BJ (cell line): ENCODE data around the gene PKLR. TPM values are rescaled to one million over a fixed set of nuclear protein-coding genes. Genes with fewer than 3 reads are reported as not detected.
"Not testable (repeated sequence)": the region's sequence is repeated elsewhere in the genome, so short reads cannot be mapped to it uniquely, and the experiment has no call there.

ENCODE experiments used
- CTCF ChIA-PET: fragments of 350-600 bp; formaldehyde crosslinking; extraction: SDS; loops from one replicate; lab custom pipeline; 2021; ENCODE audit warnings: antibody characterized with exemption, inconsistent platforms; lab: Yijun Ruan, JAX
- POLR2A ChIA-PET: fragments of 300-600 bp; sonication (Branson Sonifier 250); formaldehyde crosslinking; extraction: SDS; loops from one replicate; lab custom pipeline; 2021; ENCODE audit warnings: antibody characterized with exemption; lab: Charles Lee
- DNase-seq: peaks from one replicate; pipeline ENCODE4 v3.0.0-alpha.2; 2011; ENCODE audit warnings: low read depth
- H3K27me3 ChIP-seq: 2 replicates; pipeline ENCODE4 v1.6.0; 2011; ENCODE audit warnings: low read length; ENCODE audit not compliant: control insufficient read depth, insufficient read depth
- H3K36me3 ChIP-seq: 2 replicates; pipeline ENCODE4 v1.5.1; 2011; ENCODE audit warnings: low read length; ENCODE audit not compliant: control insufficient read depth, insufficient read depth
- H3K4me3 ChIP-seq: 2 replicates; pipeline ENCODE4 v1.5.1; 2011; ENCODE audit warnings: low read depth, mild to moderate bottlenecking, control low read depth, low read length
- CTCF ChIP-seq: IDR thresholded peaks from 2 replicates; pipeline ENCODE4 v1.5.1; 2011; ENCODE audit warnings: low read depth, mild to moderate bottlenecking, control low read depth, inconsistent platforms, low read length, moderate library complexity; ENCODE audit not compliant: insufficient read depth
- polyA plus RNA-seq: library from polyadenylated mRNA; depleted of rRNA; stranded (reverse); fragments of >200 nt; gene quantifications from 2 replicates; pipeline ENCODE4 v1.2.3, GENCODE V29; 2011

The PKLR gene
- polyA plus RNA-seq, 1 experiment, result 0.02 TPM

- DNase-seq, result no peak
- ChIA-PET POLR2A (no interaction called here), CTCF (interaction anchor here (0.7 to 5.0 kb wide), 35 partner anchors 9 to 478 kb away, joined by 3 to 54 read pairs (median 9); partner anchors contain the start of genes CLK2, FDPS, KRTCAP2 and MTX1)
- TF ChIP-seq CTCF, result no peak
- peaks cover 18% of the 10 kb centered on the region for H3K36me3 ChIP-seq
- no peak overlapping the region for H3K4me3 ChIP-seq
- no peaks in the 10 kb centered on the region for H3K27me3 ChIP-seq
These were observed 49.7 kb downstream of the PKLR start for GRCh38 chr1:155251566-155251965.

- no peak for DNase-seq
- no peaks in the 10 kb centered on the region for H3K27me3 ChIP-seq
- no peak overlapping the region for H3K4me3 ChIP-seq
- ChIA-PET CTCF (interaction anchor here (0.6 to 5.0 kb wide), 57 partner anchors 10 to 479 kb away, joined by 3 to 54 read pairs (median 5); partner anchors contain the start of genes CLK2, FDPS, KRTCAP2 and MTX1), POLR2A (interaction anchor here (0.6 kb wide), 1 partner anchor 22 kb away, joined by 3 read pairs; the partner anchor contains the start of gene CLK2)
- H3K36me3 ChIP-seq, result peaks cover 17% of the 10 kb centered on the region
- TF ChIP-seq CTCF, result peak; percentile 100
These were observed 50.4 kb downstream of the PKLR start for GRCh38 chr1:155250633-155251449.

GRCh38 chr1:155250246-155250632 is 51.0 kb downstream of the PKLR start:
- ChIA-PET CTCF (interaction anchor here (0.6 to 5.0 kb wide), 43 partner anchors 9 to 480 kb away, joined by 3 to 54 read pairs (median 8); partner anchors contain the start of genes CLK2, FDPS, MTX1 and PKLR), POLR2A (interaction anchor here (0.6 kb wide), 1 partner anchor 23 kb away, joined by 3 read pairs; the partner anchor contains the start of gene CLK2)
- Histone ChIP-seq H3K4me3 (no peak overlapping the region), H3K36me3 (peaks cover 17% of the 10 kb centered on the region), H3K27me3 (no peaks in the 10 kb centered on the region)
- no peak for TF ChIP-seq CTCF
- DNase-seq, result no peak

DNA sequence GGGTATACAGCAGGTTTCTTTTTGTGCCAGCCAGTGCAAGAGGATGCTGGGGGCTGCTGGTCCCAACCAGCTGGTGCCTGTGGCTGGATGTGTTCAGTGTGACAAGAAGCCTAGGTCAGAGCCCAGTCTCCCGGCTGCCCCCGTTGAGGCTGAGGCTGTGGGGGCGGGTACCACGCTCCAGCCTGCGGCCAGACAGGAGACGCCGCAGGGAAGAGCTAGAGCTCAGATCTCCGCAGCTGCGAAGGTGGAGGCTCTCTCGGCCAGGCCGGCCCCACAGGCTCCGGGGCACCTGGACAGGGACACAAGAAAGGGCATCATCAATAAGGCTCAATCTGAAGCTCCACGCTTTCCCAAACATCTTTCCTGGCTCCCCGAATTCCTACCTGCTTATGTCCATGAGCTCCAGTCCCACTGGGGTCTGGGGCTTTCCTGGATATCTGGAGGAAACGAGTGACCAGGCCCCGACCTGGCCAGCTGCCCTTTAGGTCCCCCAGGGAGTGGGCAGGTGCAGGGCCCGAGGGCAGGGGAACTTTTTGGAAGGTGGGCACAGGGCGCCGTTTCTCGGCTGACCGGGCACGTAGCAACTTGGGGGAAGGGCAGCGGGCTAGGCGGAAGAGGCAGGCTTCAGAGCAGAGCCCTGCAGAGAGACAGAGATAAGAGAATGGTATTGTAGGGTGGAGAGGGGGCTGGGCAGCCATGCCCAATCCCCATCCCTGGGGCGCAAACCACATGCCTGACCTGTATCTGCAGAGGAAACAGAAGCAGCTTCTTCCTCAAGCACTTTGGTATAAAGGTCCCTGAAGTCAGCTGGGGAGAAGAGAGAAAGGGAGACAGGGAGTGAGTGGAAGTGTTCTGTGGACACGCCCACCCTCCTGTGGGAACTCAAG is 53.3 kb downstream of the PKLR start:
- Histone ChIP-seq H3K36me3 (peaks cover 17% of the 10 kb centered on the region), H3K27me3 (no peaks in the 10 kb centered on the region), H3K4me3 (no peak overlapping the region)
- CTCF ChIA-PET, result interaction anchor here (0.9 to 5.0 kb wide), 7 partner anchors 18 to 401 kb away, joined by 3 to 54 read pairs (median 5); partner anchors contain the start of genes MTX1, RUSC1 and THBS3
- POLR2A ChIA-PET, result no interaction called here
- no peak for TF ChIP-seq CTCF
- no peak for DNase-seq

DNA sequence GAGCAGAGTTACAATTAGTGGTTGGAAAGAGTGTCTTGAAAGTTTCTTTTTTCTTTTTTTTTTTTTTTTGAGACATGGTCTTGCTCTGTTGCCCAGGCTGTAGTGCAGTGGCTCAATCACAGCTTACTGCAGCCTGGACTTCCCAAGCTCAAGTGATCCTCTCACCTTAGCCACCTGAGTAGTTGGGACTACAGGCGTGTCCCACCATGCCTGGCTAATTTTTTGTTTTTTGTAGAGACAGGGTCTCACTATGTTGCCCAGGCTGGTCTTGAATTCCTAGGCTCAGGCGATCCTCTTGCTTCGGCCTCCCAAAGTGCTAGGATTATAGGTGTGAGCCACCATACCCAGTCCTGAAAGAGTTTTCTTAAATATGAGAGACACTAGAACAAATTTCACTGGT is 54.4 kb downstream of the PKLR start:
- POLR2A ChIA-PET, H3K4me3 ChIP-seq, DNase-seq, H3K27me3 ChIP-seq: not testable (repeated sequence)
- CTCF ChIA-PET, result interaction anchor here (1.4 kb wide), 1 partner anchor 402 kb away, joined by 5 read pairs; no protein-coding TSS in a partner anchor
- H3K36me3 ChIP-seq, result peaks cover 17% of the 10 kb centered on the region
